Activated T-cell treated with anti-CD3 and anti-CD28 coated beads, Interleukin-2, amount 50 U/mL, for 72 hours (primary cell): ENCODE measurements around the gene SNCB. TPM values are rescaled to one million over a fixed set of nuclear protein-coding genes. Genes with fewer than 3 reads are reported as not detected.

ENCODE experiments used
- ATAC-seq, 2 donors: fragments of 150-1000 bp; cut with Tn5 transposase; replicated peaks in 1 of 2; 2 replicates each; pipeline ENCODE4 v1.10.0; 2021; ENCODE audit warnings: moderate library complexity in 2 of 2, mild to moderate bottlenecking in 1 of 2
- DNase-seq, 2 donors: peaks; one replicate each; pipeline ENCODE4 v3.0.0; 2021 to 2022; ENCODE audit warnings: mixed read lengths in 1 of 2
- H3K27ac Mint-ChIP-seq: one replicate; pipeline ENCODE4 v1.8.0; 2022; ENCODE audit warnings: mild to moderate bottlenecking, moderate library complexity, mixed read lengths
- H3K27me3 Mint-ChIP-seq: one replicate; pipeline ENCODE4 v1.8.0; 2022; ENCODE audit warnings: low read depth, mixed read lengths
- H3K36me3 Mint-ChIP-seq, 2 donors: one replicate each; pipeline ENCODE4 v1.8.0; 2022; ENCODE audit warnings: mixed read lengths in 2 of 2, mild to moderate bottlenecking in 1 of 2; ENCODE audit not compliant: insufficient read depth in 2 of 2
- H3K4me1 Mint-ChIP-seq: one replicate; pipeline ENCODE4 v1.8.0; 2022; ENCODE audit warnings: low read depth, mixed read lengths
- H3K4me3 Mint-ChIP-seq, 2 donors: one replicate each; pipeline ENCODE4 v1.8.0; 2022; ENCODE audit warnings: mild to moderate bottlenecking in 2 of 2, mixed read lengths in 2 of 2, moderate library complexity in 2 of 2
- H3K9me3 Mint-ChIP-seq, 2 donors: one replicate each; pipeline ENCODE4 v1.8.0; 2022; ENCODE audit warnings: mixed read lengths in 2 of 2
- total RNA-seq, 2 donors: library from RNA; stranded (reverse); gene quantifications; one replicate each; pipeline ENCODE4 v1.2.3, GENCODE V29; 2022

SNCB gene
- total RNA-seq, 2 donors from 2014 or later: 0.81 TPM; not detected in 1

- no peak for ATAC-seq
- no peak overlapping the region for H3K27ac Mint-ChIP-seq
- H3K4me1 Mint-ChIP-seq: peaks cover 6% of the 10 kb centered on the region
- H3K27me3 Mint-ChIP-seq: peaks cover 74% of the 10 kb centered on the region
- H3K4me3 Mint-ChIP-seq: peak overlapping the region; percentile 46 to 78
- no peak for DNase-seq
- H3K36me3 Mint-ChIP-seq: no peaks in the 10 kb centered on the region
- no peaks in the 10 kb centered on the region for H3K9me3 Mint-ChIP-seq
These were observed 10.6 kb downstream of the SNCB start for GRCh38 chr5:176619569-176620332.

DNA sequence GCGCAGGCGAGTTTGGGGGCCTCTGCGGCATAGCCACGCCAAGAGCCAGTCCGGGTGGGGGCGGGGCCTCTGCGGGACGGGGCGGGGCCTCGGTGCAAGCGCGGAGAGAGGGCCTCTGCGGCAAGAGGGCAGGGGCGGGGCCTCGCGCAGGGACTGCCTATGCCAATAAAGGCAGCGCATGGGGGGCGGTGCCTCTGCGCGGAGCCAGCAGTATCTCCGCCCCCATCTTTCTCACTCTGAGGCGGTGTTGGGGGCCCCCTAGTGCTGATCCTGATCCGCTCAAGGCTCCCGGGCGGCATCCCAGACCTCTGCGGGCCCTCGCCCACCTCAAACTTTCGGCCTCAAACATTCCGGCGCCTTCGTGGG is 11.1 kb downstream of the SNCB start:
- H3K27me3 Mint-ChIP-seq: peaks cover 72% of the 10 kb centered on the region
- peaks cover 6% of the 10 kb centered on the region for H3K4me1 Mint-ChIP-seq
- ATAC-seq (peak; percentile 98 to 99), DNase-seq (peak; percentile 89 to 92)
- H3K9me3 Mint-ChIP-seq: no peaks in the 10 kb centered on the region
- H3K4me3 Mint-ChIP-seq: peak overlapping the region in 1 of 2 donors; percentile 78
- H3K36me3 Mint-ChIP-seq: no peaks in the 10 kb centered on the region
- H3K27ac Mint-ChIP-seq: no peak overlapping the region

DNA sequence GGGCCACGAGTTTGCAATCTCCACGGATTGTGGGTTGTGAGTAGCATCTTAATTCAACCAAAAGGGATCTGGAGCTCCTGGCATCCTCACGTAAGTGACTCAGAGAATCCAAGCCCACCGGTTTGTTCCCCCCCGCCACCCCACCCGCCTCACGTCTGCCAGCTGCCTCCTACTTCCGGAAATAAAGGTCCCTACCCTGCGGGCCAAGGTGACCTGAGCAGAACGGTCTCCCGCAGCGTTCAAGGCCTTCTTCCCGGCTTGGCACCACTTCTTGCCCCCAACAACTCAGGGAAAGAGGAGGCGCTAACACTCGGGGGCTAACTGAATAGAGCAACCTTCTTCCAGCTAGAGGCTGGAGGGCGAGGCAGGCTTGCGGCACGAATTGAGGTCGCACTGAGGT is 11.6 kb downstream of the SNCB start:
- Mint-ChIP-seq H3K36me3 (no peaks in the 10 kb centered on the region), H3K27me3 (peaks cover 69% of the 10 kb centered on the region), H3K27ac (no peak overlapping the region), H3K9me3 (no peaks in the 10 kb centered on the region), H3K4me3 (peak overlapping the region in 1 of 2 donors; percentile 78), H3K4me1 (peaks cover 6% of the 10 kb centered on the region)
- ATAC-seq (no peak), DNase-seq (no peak)

DNA sequence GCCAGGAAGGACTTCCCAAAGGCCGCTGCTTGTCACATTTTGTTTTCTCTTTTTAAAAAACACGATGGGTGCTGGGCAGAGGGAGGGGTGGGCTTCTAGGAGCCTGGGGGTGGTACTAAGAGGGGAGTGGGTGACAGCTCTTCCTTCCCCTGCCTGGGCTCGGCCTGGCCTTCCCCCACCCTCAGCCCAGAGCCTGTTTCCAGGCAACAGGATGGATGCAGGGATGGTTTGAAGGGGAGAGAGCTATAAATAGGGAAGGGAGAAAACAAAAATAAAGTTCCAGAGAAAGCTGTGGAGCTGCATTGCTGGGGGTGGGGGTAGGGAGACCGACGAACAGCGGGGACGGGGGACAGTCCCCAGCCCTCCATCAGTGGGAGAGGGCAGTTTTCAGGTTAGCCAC is 13.8 kb downstream of the SNCB start:
- DNase-seq (no peak), ATAC-seq (no peak)
- Mint-ChIP-seq H3K36me3 (no peaks in the 10 kb centered on the region), H3K27me3 (peaks cover 71% of the 10 kb centered on the region), H3K4me1 (peaks cover 10% of the 10 kb centered on the region), H3K9me3 (no peaks in the 10 kb centered on the region), H3K4me3 (no peak overlapping the region), H3K27ac (no peak overlapping the region)

GRCh38 chr5:176614805-176615478 is 15.4 kb downstream of the SNCB start:
- Mint-ChIP-seq H3K36me3 (no peaks in the 10 kb centered on the region), H3K4me3 (no peak overlapping the region), H3K4me1 (peaks cover 9% of the 10 kb centered on the region), H3K27ac (no peak overlapping the region), H3K9me3 (no peaks in the 10 kb centered on the region), H3K27me3 (peaks cover 62% of the 10 kb centered on the region)
- DNase-seq (no peak), ATAC-seq (no peak)

DNA sequence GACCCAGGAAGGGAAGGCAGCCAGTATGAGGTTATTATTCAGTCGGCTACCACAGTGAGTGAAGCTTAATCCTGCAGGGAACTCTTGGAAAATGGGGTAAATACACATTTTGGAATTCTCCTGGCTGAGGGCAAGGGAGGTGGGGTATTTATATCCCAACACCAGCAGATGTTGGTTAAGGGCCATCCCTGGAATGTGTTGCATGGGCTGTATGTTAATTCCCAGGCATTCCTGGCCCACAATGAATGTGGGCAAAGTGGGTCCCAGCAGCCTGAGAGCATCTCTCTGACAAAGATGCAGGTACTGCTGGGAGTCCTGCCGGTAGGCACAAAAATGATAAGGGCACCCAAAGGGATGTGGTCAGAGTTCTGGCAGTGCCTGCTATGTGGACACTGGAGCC is 17.5 kb downstream of the SNCB start:
- peaks cover 0 to 2% of the 10 kb centered on the region in 2 donors for H3K36me3 Mint-ChIP-seq

DNA sequence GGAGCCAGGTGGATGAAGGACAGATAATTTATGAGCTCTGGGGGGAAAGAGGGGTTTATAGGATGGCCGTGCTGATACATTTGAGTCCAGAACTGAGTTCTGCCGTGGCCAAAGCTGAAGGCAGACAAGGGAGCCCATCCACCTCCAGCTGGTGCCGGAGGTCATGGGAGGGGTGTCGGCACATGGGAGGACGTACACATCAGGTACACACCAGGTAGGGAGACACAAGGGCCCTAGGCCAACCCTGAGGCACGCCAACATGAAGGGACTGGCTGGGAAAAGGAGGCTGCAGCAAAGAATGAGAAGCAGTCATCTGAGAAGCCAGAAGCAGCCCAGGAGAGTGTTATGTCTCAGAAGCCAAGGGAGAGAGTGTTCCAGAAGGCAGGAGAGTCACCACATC is 18.3 kb downstream of the SNCB start:
- H3K27ac Mint-ChIP-seq: no peak overlapping the region
- peaks cover 53% of the 10 kb centered on the region for H3K27me3 Mint-ChIP-seq
- peaks cover 0 to 2% of the 10 kb centered on the region in 2 donors for H3K36me3 Mint-ChIP-seq
- H3K9me3 Mint-ChIP-seq: no peaks in the 10 kb centered on the region
- no peak overlapping the region for H3K4me3 Mint-ChIP-seq
- ATAC-seq (no peak), DNase-seq (no peak)
- H3K4me1 Mint-ChIP-seq: peaks cover 17% of the 10 kb centered on the region

More for the DNA sequence above, 17.5 kb downstream of the SNCB start:
- H3K9me3 Mint-ChIP-seq: no peaks in the 10 kb centered on the region
- H3K27me3 Mint-ChIP-seq: peaks cover 61% of the 10 kb centered on the region
- H3K27ac Mint-ChIP-seq: no peak overlapping the region
- no peak overlapping the region for H3K4me3 Mint-ChIP-seq
- DNase-seq (no peak), ATAC-seq (no peak)
- H3K4me1 Mint-ChIP-seq: peaks cover 17% of the 10 kb centered on the region

GRCh38 chr5:176611435-176611834 is 18.9 kb downstream of the SNCB start:
- ATAC-seq (no peak), DNase-seq (peak; percentile 70 to 74)
- no peak overlapping the region for H3K27ac Mint-ChIP-seq
- peaks cover 47% of the 10 kb centered on the region for H3K27me3 Mint-ChIP-seq
- H3K36me3 Mint-ChIP-seq: peaks cover 0 to 2% of the 10 kb centered on the region in 2 donors
- peaks cover 17% of the 10 kb centered on the region for H3K4me1 Mint-ChIP-seq
- H3K9me3 Mint-ChIP-seq: no peaks in the 10 kb centered on the region
- no peak overlapping the region for H3K4me3 Mint-ChIP-seq

DNA sequence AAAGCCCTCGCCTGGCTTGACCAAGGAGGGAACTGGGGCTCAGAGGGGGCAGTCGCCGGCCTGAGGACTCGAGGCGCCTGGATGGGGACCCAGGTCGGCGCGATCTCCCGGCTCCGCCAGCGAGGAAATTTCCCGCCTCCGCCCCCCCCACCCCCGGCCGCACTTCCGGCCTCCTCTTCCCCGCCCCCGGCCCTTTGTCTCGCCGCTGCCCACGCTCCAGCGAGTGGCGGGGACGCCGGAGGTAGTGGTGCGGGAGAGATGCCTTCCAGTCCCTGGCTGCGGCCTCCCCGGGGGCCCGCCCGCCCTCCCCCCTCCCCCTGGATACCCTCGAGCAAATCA is 19.9 kb downstream of the SNCB start:
- Mint-ChIP-seq H3K4me1 (peaks cover 17% of the 10 kb centered on the region), H3K9me3 (no peaks in the 10 kb centered on the region), H3K4me3 (peak overlapping the region; percentile 72 to 79), H3K27me3 (peaks cover 37% of the 10 kb centered on the region), H3K27ac (no peak overlapping the region), H3K36me3 (peaks cover 0 to 2% of the 10 kb centered on the region in 2 donors)
- peak; percentile 8 to 19 for ATAC-seq
- peak in 1 of 2 donors; percentile 26 for DNase-seq

- H3K27me3 Mint-ChIP-seq: peaks cover 31% of the 10 kb centered on the region
- ATAC-seq (peak; percentile 83 to 86), DNase-seq (peak; percentile 71 to 83)
- peak within 1 kb of the TSS; percentile 87 to 96 for H3K4me3 Mint-ChIP-seq
- H3K36me3 Mint-ChIP-seq: peaks cover 0 to 2% of the 10 kb centered on the region in 2 donors
- peaks cover 17% of the 10 kb centered on the region for H3K4me1 Mint-ChIP-seq
- H3K9me3 Mint-ChIP-seq: no peaks in the 10 kb centered on the region
- peak within 1 kb of the TSS; percentile 90 for H3K27ac Mint-ChIP-seq
These were observed 20.5 kb downstream of the SNCB start, which contains the start of gene GPRIN1 for GRCh38 chr5:176609724-176610434. TSS of gene GPRIN1 (minus strand) at chr5:176610156. CDS start at chr5:176599834, 10,322 bp downstream.

GRCh38 chr5:176608937-176609723 is 21.2 kb downstream of the SNCB start:
- ATAC-seq: no peak
- H3K36me3 Mint-ChIP-seq: peaks cover 0 to 2% of the 10 kb centered on the region in 2 donors
- H3K9me3 Mint-ChIP-seq: no peaks in the 10 kb centered on the region
- H3K4me1 Mint-ChIP-seq: peaks cover 17% of the 10 kb centered on the region
- peak overlapping the region; percentile 90 for H3K27ac Mint-ChIP-seq
- peaks cover 28% of the 10 kb centered on the region for H3K27me3 Mint-ChIP-seq
- peak; percentile 23 to 25 for DNase-seq
- H3K4me3 Mint-ChIP-seq: peak overlapping the region; percentile 87 to 96

GRCh38 chr5:176608142-176608705 is 22.1 kb downstream of the SNCB start:
- H3K27me3 Mint-ChIP-seq: peaks cover 28% of the 10 kb centered on the region
- no peak for DNase-seq
- no peak overlapping the region for H3K27ac Mint-ChIP-seq
- peaks cover 17% of the 10 kb centered on the region for H3K4me1 Mint-ChIP-seq
- ATAC-seq: no peak
- H3K4me3 Mint-ChIP-seq: peak overlapping the region; percentile 87 to 96
- no peaks in the 10 kb centered on the region for H3K9me3 Mint-ChIP-seq
- H3K36me3 Mint-ChIP-seq: peaks cover 0 to 2% of the 10 kb centered on the region in 2 donors
